KBM-7 (cell line): ENCODE data around the gene SRRT.
A peak's percentile ranks its signal among the peaks of the same experiment; 100 is the strongest.
"Not testable (repeated sequence)": the region's sequence is repeated elsewhere in the genome, so short reads cannot be mapped to it uniquely, and the experiment has no call there.

Source experiments
- DNase-seq: peaks from one replicate; pipeline ENCODE4 v3.0.0-alpha.2; 2015
- in situ Hi-C: fragments of 300-500 bp; cut with MboI; formaldehyde crosslinking; loops from 2 replicates; pipeline ENCODE4 v1.14.3; 2020; ENCODE audit warnings: low sequenced_read_pairs, low pct_unique_long_range_greater_than_20kb, mixed read lengths

The SRRT gene

DNA sequence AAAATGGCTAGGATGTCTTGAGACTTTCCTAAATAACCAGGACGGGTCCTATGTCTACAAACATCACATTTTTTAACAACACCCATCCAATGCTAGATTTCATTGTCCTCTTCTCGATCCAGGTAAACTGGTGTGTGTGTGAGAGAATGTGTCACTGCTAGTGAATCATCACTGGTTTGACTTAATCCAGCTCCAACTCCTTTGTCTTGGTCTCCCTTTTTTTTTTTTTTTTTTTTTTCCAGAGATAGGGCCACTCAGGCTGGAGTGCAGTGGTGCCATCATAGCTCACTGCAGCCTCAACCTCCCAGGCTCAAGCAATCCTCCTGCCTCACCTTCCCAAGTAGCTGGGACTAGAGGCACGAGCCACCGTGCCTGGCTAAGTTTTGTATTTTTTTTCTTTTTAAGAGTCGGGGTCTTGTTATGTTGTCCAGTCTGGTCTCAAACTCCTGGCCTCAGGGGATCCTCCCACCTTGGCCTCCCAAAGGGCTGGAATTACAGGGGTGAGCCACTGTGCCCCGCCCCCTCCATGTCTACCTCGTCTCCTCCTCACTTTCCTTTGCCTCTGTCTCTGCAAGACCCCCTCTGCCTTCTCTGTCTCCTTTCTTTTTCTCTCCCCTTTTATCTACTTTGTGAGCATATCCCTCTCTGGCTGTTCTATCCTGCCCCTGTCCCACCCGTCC is 16.8 kb downstream of the SRRT start:
- in situ Hi-C loops: no loop called here
- DNase-seq: no peak

DNA sequence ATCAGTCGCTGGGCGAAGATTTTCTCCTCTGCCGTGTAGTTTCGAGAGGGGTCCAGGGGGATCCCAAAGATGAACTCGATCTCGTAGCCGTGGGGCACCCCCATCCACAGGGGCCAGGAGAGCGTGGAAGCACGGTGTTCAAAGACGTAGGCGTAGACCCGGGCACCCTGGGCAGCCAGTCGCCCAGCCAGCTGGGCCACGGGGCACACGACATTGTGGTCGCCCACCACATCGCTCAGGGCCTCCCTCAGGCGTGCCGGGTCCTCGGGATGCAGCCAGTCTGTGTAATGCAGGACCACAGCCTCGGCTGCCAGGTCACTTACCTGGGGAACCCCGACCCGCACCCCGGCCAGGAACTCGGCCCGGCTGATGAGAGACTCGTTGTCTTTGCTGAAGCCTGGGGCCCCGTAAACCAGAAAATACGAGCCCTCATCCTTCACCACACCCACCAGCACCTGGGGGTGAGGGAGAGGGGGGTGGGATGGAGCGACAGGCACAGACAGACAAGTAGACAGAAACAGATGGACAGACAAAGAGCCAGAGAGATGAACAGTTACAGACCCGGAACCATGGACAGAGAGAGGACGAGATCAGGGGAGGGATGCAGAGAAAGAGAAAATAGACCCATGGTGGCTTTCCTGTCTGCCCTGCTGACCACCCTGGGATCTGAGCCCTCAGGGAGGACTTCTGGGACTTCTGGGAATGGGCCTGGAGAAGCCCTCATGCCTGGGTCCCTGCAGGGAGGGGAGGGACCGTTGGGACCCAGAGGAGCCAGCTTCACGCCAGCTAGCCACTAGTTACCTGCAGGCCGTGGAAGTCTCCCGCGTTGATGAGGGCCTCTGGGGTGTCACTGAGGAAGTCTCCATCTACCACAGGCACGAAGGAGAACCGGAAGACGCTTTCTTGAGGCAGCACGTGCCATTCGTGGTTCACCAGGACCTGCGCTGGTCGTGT is 17.7 kb downstream of the SRRT start:
- DNase-seq: no peak
- in situ Hi-C loops: no loop called here

DNA sequence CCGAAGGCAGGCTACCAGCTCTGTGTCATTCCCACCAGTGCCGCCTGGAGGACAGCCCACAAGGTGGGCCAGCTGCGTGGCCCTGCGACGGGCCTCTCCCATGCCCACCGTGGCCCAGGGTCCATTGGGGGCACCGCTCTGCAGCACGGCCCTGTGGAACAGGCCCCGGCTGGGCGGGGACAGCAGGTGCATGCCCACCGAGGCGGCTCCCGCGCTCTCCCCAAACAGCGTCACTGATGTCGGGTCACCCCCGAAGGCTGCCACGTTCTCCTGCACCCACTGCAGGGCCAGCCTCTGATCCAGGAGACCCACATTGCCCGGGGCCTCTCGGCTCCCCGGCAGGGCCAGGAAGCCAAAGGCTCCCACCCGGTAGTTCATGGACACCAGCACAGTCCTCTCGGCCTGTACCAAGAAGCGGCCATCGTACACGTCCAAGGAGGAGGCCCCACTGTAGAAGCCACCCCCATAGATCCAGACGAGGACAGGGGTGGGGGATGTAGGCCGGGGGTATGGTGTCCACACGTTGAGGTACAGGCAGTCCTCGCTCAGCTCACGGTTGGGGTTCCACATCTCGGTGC is 18.5 kb downstream of the SRRT start:
- in situ Hi-C loops: no loop called here

DNA sequence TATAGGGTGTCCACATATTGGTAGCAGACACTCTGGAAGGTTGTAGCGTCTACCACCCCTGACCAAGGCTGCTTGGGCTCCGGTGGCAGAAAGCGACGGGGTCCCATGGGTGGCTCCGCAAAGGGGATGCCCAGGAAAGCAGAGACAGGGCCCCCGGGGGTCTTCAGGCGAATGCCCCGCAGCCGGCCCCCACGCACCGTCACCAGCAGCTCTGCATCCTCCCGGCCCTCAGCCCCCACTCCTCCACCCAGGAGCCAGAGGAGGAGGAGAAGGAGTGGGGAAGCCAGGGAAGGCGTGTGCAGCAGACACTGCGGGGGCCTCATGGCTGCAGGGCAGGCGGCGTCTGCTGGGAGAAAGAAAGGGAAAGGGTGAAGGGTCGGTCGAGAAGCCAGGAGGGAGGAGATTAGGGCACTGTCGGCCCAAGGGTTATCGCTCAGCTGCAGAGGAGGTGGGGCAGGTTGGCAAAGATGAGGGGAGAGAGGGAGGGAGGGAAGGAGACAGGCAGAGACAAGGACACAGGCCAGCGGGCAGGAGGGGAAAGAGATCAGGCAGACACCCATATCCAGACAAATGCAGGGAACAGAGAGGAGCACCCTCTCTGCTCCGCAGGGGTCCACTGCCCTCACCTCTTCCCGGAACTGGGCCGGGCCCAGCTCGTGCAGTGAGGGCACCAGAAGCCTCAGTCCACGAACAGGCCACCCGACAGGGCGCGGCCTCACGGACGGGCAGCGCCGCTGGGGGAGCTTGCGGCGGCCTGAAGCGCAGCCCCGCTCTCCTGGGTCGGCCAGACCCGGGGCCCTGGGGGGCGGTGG is 19.2 kb downstream of the SRRT start:
- in situ Hi-C loops: no loop called here
- no peak for DNase-seq

More for the DNA sequence above, 18.5 kb downstream of the SRRT start:
- DNase-seq: no peak

DNA sequence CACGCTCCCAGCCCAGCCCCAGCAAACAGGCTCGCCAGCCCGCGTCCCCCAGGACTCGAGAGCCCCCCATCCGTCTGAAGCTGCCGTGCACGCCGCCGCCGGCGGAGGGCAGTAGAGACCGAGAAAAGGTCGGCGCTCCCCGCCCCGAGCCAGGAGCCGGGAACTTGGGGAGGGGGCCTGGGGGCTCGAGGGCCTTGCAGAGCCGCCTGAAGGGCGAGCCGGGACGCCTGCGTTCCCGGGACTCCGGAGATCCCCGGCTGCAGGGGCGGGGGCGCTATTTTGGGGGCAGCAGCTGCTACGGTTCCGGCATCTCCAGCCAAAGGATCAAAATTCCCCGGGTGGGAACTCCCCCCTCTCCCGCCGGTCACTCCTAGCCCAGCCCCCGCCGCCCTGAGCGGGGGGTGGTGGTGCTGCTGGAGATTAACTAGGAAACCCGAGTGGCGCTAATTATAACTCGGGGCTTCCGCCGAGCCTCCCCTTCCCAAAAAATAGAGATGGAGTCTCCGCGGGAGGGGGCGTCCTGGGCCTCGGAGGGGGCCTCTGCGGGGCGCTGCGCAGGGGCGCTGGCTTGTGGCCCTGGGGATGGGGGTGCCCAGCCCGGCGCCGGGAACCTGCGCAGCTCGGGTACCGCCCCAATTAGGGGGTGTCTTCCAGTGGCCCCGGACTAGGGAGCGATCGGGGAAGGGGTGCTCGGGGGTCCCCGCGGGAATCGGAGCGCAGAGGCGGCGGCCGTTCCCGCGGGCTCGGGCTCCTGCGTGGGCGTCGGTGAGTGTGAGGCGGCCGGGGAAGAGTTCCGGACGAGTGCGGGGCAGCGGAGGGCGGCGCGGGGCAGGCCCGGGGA is 20.2 kb downstream of the SRRT start:
- in situ Hi-C loops: no loop called here
- peak; percentile 66 for DNase-seq

DNA sequence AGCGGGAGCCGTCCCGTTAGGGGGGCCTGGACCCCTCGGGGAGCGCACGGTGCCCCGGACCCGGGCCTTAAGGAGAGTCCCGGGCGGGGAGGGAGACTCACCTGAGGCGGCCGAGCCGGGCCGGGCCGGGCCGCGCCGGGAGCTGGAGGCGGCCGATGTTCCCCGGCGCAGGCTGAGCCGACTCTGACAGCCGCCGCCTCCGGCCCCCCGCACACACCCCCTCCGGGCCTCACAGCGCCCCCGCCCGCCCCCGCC is 20.7 kb downstream of the SRRT start, which contains the start of gene ACHE:
TSS of gene ACHE (minus strand) at position 188 of the 255 bp plus-strand sequence. CDS start 1,656 bp downstream, outside the sequence.
- DNase-seq: peak; percentile 24
- in situ Hi-C loops: no loop called here

DNA sequence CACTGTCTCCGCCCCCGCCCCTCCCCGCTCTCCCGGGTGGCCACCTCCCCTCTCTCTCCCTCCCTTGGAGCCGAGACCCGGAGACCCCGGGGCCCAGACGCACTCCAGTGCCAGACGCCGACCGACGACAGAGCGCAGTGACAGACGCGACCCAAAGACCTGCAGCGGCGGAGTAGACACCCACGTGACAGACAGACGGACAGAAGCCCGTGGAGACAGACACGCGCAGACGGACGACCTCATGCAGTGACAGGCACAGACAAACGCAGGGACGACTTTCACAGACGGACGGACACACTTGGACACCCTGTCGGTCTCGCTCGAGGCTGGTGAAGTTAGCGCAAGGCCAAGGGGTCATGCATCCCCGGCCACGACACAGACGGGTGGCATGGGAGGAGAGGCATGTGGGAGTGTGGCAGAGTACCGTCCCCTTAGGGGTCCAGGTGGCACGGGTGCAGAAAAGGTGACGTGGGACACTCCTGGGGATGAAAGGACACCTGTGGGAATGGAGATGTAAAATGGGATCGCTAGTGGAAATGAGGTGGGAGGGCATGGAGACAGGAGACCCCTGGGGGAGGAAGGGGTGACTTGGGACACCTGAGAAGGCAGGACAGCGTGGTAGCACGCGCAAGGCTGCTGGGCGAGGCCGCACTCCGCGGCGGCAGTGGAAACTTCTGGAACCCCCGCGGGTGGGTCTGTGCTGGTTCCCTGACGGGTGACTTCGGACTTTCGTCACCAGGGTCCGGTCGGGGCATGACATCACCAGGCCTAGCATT is 21.2 kb downstream of the SRRT start:
- in situ Hi-C loops: no loop called here
- peak; percentile 67 for DNase-seq

DNA sequence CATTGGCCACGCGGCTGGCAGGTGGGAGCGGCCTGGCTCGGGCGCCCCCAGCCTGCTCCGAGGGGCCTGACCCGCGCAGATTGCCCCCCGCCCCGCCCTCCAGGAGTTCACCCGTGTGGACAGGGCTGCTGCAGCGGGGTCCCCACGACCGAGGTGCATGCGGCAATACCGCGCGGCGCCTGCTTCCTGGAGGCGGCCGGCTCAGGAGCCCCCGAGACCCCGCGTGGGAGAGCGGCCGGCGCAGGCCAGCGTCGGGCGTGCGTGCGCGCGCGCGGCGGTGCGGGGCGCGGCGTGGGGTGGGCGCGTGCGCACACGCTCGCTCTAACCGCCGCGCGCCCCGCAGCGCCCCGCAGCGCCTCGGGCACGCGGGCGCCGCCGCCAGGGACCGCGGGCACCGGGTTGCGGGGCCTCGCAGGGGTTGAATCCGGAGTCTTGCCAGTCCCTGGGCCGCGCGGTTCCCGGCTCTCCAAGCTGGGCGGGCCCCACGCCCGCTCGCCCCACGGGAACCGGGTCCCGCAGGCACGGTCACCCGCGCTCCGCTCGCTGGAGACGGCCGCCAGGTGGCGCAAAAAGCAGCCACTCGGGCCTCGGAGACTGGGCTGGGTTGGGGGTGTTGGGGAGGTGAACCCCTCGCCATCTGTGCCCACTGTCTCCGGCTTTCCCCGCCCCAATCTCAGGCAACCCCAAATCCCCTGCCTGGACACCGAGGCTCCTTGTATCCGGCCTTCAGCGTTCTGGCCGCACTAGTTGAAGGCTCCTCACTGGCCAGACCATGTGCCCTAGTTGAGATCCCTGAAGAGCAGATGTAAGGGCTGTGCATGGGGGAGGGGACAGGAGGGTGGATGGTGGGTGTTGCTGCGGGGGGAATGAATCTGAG is 22.1 kb downstream of the SRRT start:
- DNase-seq: peak; percentile 58
- in situ Hi-C loops: no loop called here

DNA sequence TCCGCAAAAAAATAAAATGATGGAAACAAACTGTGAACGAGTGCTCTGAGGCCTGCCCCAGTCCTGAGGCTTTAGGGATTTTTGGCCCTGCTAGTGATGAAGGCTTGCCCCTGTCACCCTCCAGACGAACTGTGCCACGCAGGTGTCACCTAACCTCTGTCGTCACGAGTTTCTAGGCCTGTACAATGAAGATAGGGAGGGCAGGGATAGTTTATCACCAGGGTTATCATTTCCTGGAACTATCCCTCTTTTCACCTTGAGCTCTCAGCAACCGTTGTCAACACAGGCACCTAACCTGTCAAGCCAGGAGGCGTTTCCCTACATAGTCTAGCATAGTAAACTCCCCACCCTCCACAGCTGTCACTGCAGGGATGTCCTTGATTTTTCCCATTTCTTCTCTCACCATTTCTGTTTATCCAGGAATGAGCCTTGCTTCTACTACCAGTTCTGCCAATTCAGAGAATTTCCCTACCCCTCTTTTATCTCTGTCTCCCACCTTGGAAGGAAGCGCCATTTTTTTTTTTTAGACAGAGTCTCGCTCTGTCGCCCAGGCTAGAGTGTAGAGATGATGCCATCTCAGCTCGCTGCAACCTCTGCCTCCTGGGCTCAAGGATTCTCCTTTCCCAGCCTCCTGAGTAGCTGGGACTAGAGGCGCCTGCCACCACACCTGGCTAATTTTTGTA is 23.0 kb downstream of the SRRT start:
- in situ Hi-C loops: no loop called here

DNA sequence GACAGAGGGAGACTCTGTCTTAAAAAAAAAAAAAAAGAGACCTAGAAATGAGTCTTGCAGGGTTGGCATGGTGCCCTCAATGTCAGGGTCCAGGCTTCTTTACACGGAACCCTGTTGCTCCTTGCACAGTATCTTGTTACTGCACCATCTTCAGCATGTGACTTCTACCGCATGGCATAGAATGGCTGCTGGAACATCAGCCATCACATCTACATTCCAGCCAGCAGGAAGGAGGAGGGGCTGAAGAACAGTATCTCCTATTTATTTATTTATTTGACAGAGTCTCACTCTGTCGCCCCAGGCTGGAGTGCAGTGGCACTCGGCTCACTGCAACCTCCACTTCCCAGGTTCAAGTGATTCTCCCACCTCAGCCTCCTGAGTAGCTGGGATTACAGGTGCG is 24.5 kb downstream of the SRRT start:
- DNase-seq: no peak
- in situ Hi-C loops: no loop called here

More for the DNA sequence above, 23.0 kb downstream of the SRRT start:
- DNase-seq: no peak

DNA sequence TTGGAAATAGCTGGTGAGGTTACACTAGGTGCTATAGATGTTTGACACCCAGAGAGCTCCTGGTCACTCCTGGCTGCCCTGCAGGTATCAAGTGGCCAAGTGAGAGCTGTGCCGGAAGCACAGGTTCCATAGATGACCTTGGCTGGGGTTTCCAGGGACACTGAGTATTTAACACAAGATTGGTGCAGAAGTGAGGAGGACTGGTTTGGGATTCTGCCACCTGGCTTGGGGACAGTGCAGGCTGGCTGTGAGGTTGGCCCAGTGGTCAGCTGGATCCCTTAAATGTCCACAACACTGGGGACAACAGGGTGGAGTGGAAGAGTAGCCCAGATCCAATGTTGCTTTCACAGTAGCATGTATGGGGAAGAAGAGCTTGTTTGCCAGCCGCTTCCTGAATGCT is 26.1 kb downstream of the SRRT start:
- DNase-seq: no peak
- in situ Hi-C loops: no loop called here

DNA sequence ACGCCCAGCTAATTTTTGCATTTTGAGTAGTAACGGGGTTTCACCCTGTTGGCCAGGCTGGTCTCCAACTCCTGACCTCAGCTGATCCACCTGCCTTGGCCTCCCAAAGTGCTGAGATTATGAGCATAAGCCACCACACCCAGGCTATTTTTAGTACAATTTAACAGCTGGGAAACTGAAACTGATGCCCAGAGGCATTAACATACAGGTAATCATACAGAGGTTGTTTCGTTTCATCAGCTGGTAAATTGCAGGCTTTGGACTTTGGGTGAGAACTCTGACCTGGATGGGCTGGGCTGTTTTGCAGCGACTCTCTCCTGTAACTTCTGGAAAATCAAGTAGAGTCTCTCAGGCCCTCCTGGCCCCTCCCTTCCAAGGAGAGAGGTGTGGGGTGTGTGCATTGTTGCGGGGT is 27.0 kb downstream of the SRRT start:
- no peak for DNase-seq
- in situ Hi-C loops: no loop called here

DNA sequence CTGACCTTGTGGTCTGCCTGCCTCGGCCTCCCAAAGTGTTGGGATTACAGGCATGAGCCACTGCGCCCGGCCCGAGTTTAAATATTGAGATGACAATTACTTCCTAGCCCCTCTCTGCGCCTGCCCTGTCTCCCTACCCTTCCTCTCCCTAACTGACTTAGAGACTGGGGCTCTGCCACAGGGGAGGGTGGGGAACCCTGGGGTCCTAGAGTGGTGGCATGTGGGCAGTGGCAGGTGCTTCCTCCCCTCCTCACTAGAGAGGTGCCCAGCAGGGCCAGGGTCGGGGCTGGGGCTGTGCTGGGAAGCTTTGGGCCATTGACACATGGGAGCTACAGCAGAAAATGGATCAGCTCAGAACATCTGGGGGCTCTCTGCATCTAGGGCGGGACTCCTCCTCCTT is 27.7 kb downstream of the SRRT start:
- in situ Hi-C loops: no loop called here

DNA sequence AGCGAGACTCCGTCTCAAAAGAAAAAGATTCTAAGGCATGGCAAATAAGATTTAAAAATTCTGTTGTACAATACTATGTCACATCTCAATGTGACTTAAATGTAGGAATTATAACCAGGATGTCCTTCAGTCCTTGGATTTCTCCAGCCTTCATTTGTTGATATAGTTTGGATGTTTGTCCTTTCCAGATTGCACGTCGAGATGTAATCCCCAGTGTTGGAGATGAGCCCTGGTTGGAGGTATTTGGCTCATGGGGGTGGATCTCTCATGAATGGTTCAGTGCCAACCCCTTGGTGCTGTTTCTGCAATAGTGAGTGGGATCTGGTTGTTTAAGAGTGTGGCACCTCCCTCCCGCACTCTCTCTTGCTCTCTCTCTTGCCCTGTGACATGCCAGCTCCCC is 33.6 kb downstream of the SRRT start:
- DNase-seq: no peak
- in situ Hi-C loops: no loop called here

More for the DNA sequence above, 27.7 kb downstream of the SRRT start:
- DNase-seq: no peak

DNA sequence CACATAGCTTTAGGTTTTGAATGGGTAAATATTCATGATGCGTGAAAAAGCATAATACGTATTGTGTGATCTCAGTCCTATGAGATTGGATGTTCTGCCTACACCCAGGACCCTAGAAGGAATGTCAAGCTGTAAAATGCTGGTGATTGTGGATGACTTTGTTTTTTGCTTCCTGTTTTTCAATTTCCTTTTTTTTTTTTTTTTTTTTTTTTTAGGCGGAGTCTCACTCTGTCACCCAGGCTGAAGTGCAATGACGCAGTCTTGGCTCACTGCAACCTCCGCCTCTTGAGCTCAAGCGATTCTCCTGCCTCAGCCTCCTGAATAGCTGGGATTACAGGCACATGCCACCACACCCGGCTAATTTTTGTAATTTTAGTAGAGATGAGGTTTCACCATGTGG is 35.5 kb downstream of the SRRT start:
- in situ Hi-C loops: not testable (repeated sequence)
- peak; percentile 85 for DNase-seq

DNA sequence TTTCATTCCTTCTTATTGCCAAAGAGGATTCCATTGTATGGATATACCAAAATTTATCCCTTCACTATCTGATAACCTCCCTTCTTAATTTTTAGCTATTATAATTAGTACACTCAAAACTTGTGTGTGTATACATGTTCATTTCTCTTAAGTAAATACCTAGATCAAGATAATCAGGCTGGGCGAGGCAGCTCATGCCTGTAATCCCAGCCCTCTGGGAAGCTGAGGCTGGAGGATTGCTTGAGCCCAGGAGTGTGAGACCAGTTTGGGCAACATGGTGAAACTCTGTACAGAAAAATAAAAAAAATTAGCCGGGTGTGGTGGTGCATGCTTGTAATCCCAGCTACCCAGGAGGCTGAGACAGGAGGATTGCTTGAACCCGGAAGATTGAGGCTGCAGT is 36.6 kb downstream of the SRRT start:
- DNase-seq: no peak
- in situ Hi-C loops: no loop called here
